Measurements from ENCODE around the gene CREM.

Gene CREM

DNA sequence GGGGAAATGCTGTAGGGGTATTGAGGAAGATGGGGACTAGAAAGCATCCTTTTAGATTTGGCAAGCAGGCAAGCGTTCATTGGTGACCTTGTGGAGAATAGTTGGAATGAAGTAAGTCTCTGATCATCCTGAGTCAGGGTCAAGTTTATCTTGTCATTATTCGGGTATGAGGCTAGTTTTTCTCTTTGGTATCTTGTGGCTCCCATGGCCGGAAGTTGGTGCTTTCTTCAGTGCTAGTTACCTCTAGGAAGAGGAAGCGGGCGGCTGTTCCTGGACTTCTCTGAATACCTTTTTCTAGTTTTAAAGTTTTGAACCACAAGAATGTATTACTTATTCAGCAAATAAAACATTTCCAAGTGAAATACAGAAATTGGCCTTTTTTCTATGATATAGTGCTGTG is 9.2 kb downstream of the CREM start:
- DNase-seq (ENCODE audit: low spot score): no peak

DNA sequence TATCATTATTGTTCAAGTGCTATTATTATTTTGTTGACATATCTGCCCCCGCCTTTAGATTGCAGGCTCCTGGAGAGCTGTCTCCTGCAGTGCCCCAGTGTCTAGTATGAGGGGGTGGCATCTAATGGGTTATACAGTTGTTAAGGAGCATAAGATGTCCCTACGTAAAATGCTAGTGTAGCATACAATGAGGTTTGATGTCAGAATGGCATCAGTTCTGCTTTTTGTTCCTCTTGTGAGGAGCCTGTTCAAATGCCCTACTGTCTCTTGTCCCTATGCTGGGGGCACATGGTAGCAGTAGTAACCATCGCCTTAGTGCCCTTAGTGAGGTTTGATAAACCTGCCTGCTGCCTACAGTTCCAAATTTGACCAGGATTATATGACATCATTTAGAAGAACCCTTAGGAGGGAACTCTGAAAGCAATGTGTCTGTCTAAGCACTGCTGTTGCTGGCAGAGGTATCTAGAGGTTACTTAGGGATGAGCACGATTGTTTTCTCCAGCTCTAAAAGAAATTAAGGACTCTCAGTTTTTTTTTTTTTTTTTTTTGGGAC is 9.7 kb downstream of the CREM start:
- DNase-seq (ENCODE audit: low spot score): no peak

DNA sequence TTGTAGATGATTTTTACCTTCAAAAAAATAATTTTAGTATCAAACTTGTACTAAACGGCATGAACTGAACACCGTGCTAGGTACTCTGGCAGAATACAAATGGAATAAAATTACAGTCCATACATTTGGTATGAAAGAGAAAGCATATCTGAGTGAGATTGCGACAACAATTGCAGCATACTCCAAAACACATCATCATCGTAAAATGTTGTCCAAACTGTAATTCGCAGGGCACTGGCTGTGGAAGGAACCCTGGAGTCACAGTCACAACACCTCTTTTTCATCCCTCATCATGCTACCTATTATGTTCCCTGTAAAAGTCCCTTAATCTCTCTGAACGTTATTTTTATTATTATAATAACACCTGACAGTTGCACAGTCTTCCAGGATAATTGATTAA is 13.5 kb downstream of the CREM start:
- no peak for DNase-seq (ENCODE audit: low spot score)

DNA sequence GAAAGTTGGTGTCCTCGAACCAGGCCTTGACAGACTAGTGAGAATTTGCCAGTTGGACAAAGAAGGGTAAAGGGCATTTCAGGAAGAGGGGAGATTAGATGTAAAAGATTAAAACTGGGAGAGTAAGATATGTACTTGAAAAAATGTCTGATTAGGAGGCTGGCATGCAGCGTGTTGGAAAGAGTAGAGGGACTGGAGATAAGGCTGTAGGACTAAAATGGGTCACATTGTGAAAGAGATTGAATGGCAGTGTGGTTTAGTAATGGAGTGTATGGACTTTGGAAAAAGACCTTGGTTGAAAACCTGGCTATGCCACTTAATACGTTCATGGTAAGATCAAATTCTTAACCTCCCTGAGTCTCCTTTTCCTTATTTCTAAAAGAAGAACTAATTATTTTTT is 14.1 kb downstream of the CREM start:
- no peak for DNase-seq (ENCODE audit: low spot score)

DNA sequence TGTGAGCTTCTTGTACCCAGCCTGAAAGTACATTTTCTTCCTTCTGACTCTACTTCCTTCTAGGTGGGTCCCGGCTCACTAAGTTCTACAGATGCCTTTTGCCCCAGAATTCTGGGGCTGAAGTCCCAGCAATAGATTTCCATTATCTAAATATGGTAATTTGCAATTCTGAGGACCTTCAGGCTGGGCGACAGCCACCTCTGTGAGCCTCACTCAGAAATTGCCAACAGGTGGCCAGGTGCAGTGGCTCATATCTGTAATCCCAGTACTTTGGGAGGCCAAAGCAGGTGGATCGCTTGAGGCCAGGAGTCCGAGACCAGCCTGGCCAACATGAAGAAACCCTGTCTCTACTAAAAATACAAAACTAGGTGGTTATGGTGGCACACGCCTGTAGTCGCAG is 23.7 kb downstream of the CREM start:
- no peak for DNase-seq (ENCODE audit: low spot score)

DNA sequence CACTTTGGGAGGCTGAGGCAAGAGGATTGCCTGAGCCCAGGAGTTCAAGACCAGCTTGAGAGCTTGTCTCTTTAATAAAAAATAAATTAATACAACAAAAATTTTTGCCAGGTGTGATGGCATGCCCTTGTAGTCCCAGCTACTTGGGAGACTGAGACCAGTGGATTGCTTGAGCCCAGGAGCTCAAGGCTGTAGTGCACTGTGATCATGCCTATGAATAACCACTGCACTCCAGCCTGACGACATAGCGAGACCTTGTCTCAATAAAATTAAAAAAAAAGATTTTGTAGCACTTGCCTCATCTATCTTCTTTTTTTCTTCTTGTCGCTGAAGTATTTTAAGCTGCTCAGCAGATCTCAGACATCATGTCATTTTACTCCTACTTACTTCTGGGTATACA is 26.3 kb downstream of the CREM start:
- DNase-seq (ENCODE audit: low spot score): no peak

DNA sequence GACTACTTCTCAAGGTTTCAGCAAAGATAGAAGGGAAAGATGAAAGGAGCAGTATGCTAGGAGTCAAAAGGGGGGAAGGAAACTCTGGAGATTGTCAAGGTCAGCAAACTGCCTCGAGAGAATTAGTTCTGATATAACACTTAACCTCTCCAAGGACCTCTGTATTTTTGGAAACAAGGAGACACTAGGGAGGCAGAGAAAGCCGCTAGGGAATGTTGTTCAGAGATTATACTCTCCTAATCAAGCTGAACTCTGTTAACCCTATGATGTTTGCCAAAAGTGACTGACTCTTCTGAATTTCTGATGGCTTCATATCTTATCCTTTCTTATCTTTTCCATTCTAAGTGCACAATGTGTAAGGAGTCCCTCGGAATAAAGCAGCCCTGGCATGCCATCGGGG is 27.1 kb downstream of the CREM start:
- DNase-seq (ENCODE audit: low spot score): no peak

DNA sequence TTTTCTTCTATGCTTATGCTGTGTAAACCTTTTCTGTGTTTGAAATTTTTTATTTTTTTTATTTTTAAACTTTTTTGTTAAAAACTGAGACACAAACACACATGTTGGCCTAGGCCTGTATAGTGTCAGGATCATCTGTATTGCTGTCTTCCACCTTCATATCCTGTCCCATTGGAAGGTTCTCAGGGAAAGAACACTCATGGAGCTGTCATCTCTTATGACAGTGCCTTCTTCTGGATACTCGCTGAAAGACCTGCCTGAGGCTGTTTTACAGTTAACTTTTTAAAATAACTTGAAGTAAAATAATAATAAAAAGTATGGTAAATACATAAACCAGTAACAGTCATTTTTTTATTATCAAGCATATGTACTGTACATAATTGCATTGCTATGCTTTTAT is 34.1 kb downstream of the CREM start:
- DNase-seq (ENCODE audit: low spot score): no peak

DNA sequence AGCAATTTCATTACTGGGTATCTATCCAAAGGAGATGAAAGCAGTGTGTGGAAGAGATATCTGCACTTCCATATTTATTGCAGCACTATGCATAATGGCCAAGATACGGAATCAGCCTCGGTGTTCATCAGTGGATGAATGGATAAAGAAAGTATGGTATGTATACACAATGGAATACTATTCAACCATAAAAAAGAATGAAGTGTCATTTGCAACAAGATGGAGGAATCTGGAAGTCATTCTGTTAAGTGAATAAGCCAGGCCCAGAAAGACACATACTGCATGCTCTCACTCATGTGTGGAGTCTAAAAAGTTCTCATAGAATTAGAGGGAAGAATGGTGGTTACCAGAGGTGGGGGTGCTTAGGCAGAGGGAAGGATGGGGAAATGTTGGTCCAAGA is 35.3 kb downstream of the CREM start:
- no peak for DNase-seq (ENCODE audit: low spot score)

DNA sequence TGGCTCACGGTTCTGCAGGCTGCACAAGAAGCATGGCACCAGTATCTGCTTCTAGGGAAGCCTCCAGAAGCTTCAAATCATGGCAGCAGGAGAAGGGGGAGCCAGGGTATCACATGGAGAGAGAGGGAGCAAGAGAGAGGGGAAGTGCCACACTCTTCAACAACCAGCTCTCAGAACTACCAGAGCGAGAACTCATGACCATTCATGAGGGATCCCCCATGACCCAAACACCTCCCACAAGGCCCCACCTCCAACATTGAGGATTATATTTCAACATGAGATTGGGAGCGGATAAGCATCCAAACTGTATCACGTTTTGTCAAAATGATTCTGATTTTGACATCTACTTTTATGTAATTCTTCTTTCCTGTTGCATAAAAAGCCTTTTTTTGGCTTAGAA is 38.5 kb downstream of the CREM start:
- no peak for DNase-seq (ENCODE audit: low spot score)

DNA sequence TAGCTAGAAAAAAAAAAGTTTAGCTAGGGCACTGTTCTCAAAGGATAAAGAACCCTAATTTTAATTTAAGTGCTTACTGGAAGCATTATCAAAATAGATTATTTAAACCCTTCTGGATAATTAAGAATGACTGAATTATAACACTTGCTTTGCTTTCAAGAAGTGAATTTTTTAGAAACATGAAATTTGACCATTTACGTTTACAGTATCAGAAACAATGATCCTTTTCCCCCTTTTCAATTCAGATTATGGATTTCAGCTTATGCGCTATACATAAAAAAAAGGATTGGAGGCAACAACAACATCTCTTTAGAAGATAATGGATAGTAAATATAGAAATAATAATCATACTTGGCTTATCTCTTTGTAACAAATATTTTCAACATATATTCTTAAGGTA is 39.2 kb downstream of the CREM start:
- DNase-seq (ENCODE audit: low spot score): no peak

DNA sequence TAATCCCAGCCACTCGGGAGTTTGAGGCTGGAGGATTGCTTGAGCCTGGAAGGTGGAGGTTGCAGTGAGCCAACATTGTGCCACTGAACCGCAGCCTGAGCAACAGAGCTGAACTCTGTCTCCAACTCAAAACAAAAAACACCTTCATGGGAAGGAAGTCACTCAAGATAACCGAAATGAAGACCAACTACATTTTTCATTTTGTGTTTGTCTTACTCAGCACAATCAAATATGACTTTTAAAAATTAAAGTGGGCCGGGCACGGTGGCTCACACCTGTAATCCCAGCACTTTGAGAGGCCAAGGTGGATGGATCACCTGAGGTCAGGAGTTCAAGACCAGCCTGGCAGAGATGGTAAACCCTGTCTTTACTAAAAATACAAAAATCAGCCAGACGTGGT is 40.0 kb downstream of the CREM start:
- no peak for DNase-seq (ENCODE audit: low spot score)

DNA sequence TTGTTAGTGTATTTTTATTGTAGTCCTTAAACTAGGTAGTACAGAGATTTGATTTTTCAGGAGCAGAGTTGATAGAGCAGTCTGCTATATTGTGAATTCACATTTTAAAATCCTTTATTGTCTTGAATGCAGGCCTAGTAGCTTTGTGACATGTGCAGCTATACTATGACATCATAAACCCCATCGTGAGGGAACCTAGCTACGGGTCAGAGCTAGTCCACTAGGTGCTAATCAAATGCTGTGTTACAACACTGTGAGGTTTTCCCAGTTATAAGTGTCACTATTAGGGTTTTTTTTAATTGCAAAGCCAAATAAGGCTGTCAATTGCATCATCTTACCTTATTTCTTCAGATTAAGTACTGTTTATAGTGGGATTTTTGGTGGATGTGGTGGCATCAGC is 40.7 kb downstream of the CREM start:
- no peak for DNase-seq (ENCODE audit: low spot score)

DNA sequence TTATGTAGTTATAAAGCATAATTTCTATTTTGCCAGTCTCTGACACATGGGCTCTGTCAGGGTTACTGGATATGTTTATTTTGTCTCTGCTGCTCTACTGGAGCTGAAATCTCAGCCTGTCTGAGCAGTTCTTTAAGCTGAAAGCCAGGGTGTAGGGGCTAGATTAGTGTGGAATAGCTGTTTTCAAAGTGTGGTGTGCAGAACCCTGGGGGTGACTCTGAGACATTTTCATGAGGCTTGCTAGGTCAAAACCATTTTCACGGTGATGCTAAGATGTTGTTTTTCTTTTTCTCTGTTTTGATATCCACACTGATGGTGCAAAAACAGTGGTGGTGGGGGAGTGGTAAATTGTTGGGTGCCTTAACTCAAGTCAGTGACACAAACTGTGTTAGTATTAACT is 45.5 kb downstream of the CREM start:
- DNase-seq (ENCODE audit: low spot score): no peak

DNA sequence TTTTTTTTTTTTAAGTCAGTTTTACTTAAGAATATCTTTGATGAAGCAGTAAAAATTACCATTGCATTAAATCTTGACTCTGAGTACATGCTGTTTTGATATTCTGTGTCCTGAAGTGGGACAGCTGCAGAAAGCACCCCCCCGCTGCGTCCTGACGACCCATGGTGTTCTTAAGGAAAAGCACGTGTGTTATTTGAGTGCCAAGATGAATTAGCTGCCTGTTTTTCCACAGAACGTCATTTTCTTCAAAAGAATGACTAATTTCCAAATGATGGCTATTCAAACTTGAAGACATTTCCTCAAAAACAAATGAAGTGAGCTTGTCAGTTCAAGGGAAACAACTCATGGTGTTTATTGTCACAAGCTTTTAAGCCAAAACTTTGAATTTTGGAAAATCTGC is 45.9 kb downstream of the CREM start:
- DNase-seq (ENCODE audit: low spot score): no peak

DNA sequence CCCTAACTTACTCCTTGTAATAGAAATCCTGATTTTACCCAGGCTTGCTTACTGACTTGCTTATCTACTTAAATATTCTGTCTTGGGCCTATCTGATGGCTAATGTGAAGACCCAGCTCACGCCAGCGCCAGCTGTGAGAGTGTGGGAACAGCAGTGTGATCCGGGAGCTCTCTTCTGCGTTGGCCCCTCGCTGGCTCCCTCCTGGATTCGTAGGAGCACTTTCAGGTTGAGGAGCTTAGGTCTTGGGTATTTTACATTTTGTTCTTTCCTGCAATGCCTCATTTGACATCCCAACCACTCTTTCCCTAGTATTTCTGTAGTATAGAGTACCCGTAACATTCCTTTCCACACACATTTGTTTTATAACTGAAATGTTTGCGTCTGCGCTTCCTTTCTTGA is 51.7 kb downstream of the CREM start:
- no peak for DNase-seq (ENCODE audit: low spot score)

DNA sequence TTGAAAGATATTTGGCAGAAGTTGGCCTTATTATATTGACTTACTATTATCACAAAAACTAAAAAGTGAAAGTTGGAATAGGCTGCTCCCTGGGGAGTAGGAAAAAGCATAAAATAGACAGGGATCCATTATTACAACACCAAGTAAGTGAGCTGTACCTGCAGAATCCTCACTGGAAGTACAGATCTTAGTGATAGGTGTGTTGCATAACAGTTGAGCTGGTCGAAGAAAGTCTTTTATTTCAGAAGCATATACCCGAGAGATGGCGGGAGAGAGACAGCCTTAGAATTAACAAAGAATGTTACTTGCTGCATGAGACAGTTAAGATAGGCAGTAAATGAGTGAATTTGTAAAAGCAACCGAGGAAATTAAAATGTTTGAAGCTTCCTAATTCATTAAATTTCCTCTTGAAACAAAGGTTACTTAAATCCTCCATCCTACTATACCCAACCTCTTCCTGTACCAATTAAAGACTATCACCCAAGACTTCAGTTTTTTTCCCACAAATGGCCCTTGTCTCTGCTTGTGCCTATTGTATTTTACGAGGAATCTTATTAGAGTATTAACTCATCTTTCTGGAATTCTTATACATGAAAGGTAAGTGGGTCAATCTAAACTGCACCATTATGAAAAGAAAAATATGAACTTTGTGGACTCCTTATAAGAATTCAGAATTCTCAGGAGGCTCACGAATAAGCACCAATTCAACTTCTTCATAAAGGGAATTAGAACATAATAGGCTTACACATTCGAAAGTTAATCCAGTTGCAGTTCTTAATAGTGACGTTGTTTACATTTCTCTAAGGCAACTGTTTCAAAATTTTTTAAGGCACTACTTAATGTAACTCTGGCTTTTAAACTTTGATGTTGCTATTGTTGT is 56.2 kb downstream of the CREM start:
- no peak for DNase-seq (ENCODE audit: low spot score)

DNA sequence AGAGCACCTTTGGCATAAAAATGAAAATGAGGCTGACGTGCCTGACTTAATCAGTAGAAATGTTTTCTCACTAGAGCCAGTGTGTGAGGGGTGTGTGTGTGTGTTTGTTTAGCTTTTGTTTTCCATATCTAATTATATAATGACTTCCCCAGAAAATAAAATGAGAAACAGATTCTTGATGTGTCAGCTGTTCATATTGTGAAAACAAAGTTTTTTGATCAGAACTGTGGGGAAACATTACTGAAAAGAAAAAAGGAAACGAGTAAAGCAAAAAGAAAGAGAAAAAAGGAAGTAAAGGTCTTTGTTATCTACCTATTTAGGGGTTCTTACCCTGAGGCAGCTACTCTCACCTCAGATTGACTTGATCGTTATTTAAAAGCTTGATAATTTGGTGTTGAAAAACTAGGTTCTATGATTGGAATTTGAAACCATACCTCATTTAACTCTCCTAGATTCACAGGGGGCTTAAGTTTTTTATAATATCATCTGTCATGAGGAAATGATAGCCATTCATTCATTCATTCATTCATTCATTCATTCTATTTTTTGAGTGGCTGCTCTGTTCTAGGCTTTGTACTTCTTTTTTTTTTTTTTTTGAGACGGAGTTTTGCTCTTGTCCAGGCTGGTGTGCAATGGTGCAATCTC is 58.0 kb downstream of the CREM start:
- DNase-seq (ENCODE audit: low spot score): no peak

DNA sequence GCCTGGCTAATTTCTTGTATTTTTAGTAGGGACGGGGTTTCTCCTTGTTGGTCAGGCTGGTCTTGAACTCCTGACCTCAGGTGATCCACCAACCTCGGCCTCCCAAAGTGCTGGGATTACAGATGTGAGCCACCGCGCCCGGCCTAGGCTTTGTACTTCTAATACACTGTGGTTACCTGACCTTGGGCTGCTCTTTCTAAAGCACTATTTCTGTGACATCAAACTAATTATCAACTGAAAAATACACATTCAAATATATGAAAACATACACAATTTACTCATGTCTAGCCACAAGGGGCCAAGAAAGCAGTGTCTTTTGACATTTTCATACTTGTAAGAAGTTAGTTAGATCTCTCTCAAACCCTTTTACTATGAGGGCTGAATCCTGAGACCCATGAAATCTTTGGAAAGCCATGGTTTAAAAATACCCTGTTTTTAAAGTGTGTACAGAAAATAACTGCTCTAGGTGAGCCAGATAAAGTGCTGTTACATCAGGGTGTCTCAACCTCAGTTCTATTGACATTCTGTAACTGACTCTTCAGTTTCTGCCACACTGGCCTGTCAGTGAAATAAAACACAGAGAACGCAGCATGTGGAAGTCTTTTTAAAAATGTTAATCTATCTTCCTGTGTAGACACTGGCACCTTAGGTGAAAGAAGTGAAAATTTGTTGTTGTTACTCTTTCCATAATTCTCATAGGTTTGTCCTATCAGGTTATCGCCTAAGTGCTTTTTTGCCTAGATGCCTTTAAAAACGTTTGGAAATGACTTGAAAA is 58.8 kb downstream of the CREM start:
- DNase-seq (ENCODE audit: low spot score): no peak

DNA sequence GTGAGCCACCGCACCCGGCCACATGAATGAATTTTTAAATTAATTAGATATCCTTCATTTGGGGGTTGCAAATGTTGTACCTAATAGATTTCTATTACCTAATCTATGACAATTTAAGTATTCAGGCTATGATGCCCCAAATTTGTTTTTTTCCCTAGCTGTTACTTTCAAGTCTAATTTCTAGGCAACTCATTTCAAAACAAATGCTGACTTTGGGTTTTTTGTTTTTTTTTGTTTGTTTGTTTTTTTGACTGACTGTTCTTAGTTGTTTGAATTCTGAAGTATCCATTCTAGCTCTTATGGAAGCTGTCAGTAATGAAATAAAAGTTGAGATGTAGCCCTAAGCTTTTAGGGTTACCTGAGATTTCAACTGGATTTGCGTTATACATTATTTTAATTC is 62.3 kb downstream of the CREM start:
- DNase-seq (ENCODE audit: low spot score): no peak

DNA sequence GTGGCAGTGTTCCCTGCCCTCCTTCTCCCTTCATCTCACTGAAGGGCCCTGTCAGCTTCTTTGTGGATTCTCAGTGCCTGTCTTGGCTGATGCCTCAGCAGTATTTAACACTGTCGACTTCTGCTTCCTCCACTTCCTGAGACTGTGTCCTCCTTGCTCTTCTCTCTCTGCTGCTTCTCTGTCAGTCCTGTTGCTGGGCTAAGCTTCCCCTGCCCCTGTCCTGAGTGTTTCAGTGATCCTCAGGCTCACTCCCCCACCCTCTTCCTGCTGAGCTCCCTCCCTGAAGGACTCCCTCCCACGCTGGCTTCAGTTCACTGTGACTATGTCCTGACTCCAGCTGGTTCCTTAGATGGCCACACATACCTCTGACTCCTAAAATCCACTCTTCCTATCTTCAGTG is 64.9 kb downstream of the CREM start:
- peak; percentile 16 for DNase-seq (ENCODE audit: low spot score)

DNA sequence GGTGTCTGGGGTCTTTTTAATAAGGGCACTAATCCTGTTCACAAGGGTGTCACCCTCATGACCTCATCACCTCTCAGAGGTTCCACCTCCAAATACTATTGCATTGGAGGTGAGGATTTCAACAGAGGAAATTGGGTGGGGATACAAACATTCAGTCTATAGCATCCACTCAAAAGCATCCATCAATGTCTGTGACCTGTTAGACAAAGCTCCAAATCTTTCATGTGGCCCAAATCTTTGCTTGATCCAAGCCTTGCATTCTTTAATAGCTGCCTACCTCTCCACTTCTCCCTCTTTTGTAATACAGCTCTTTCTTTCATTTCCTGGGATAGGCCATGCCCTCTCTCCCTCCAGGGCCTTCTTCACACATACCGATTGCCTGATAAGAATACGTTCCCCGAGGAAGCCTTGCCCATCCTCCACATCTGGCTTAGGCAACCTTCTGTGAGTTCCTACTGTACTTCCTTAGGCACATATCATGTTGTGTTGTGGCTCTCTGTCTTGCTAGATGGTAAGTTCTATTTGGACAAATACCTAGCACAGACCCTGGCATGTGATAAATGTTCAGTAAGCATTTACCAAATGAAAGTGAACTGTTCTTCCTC is 66.1 kb downstream of the CREM start:
- no peak for DNase-seq (ENCODE audit: low spot score)
